Measurements from ENCODE around the gene BBX.
A peak's percentile ranks its signal among the peaks of the same experiment; 100 is the strongest.
"Not testable (repeated sequence)": the region's sequence is repeated elsewhere in the genome, so short reads cannot be mapped to it uniquely, and the experiment has no call there.

The BBX gene

GRCh38 chr3:107543666-107544065 lies 20.9 kb downstream of the BBX start:
- DNase-seq, result no peak

- no peak for DNase-seq
Observed at GRCh38 chr3:107545680-107546120, 22.9 kb downstream of the BBX start.

GRCh38 chr3:107548601-107549000 lies 25.8 kb downstream of the BBX start:
- DNase-seq, result no peak

- no peak for DNase-seq
Observed at GRCh38 chr3:107555359-107555758, 32.6 kb downstream of the BBX start.

GRCh38 chr3:107557743-107558142 lies 35.0 kb downstream of the BBX start:
- DNase-seq, result no peak

- no peak for DNase-seq
Observed at GRCh38 chr3:107560166-107560565, 37.4 kb downstream of the BBX start.

GRCh38 chr3:107561980-107562379 lies 39.2 kb downstream of the BBX start:
- no peak for DNase-seq

GRCh38 chr3:107562969-107563529 lies 40.3 kb downstream of the BBX start:
- DNase-seq, result no peak

- DNase-seq, result not testable (repeated sequence)
Observed at GRCh38 chr3:107565244-107565643, 42.5 kb downstream of the BBX start.

- not testable (repeated sequence) for DNase-seq
Observed at GRCh38 chr3:107571089-107571488, 48.3 kb downstream of the BBX start.

GRCh38 chr3:107571492-107571891 lies 48.7 kb downstream of the BBX start:
- DNase-seq, result not testable (repeated sequence)

- DNase-seq, result no peak
Observed at GRCh38 chr3:107574650-107575049, 51.9 kb downstream of the BBX start.

- DNase-seq, result no peak
Observed at GRCh38 chr3:107578091-107578490, 55.3 kb downstream of the BBX start.

GRCh38 chr3:107578523-107578922 lies 55.8 kb downstream of the BBX start:
- no peak for DNase-seq

- DNase-seq, result no peak
Observed at GRCh38 chr3:107579371-107579770, 56.6 kb downstream of the BBX start.

GRCh38 chr3:107581230-107581629 lies 58.5 kb downstream of the BBX start:
- no peak for DNase-seq

- no peak for DNase-seq
Observed at GRCh38 chr3:107588217-107588616, 65.5 kb downstream of the BBX start.

- no peak for DNase-seq
Observed at GRCh38 chr3:107589454-107589853, 66.7 kb downstream of the BBX start.

GRCh38 chr3:107590786-107591185 lies 68.0 kb downstream of the BBX start:
- no peak for DNase-seq

- no peak for DNase-seq
Observed at GRCh38 chr3:107592073-107592472, 69.3 kb downstream of the BBX start.

GRCh38 chr3:107594870-107595269 lies 72.1 kb downstream of the BBX start:
- no peak for DNase-seq

GRCh38 chr3:107596639-107597038 lies 73.9 kb downstream of the BBX start:
- DNase-seq, result no peak

- DNase-seq, result peak; percentile 53
Observed at GRCh38 chr3:107598926-107599771, 76.4 kb downstream of the BBX start.

- DNase-seq, result no peak
Observed at GRCh38 chr3:107599772-107600145, 77.0 kb downstream of the BBX start.

GRCh38 chr3:107600780-107601179 lies 78.0 kb downstream of the BBX start:
- no peak for DNase-seq
